Eye (tissue), 1 donor: ENCODE measurements around the gene BMAL1.
"Not testable (repeated sequence)": the region's sequence is repeated elsewhere in the genome, so short reads cannot be mapped to it uniquely, and the experiment has no call there.

Experiments used
- DNase-seq: peaks from one replicate; pipeline ENCODE4 v3.0.0-alpha.2; 2015

BMAL1 gene

GRCh38 chr11:13277768-13278608 is at the start of gene BMAL1:
Gene BMAL1 (plus strand): TSS chr11:13277790. CDS start chr11:13354309, 76,519 bp downstream.
- DNase-seq, result peak; percentile 77

GRCh38 chr11:13228572-13228971 is 49.0 kb upstream of the BMAL1 start:
- DNase-seq, result no peak

GRCh38 chr11:13229136-13229535 is 48.5 kb upstream of the BMAL1 start:
- no peak for DNase-seq

GRCh38 chr11:13229711-13230318 is 47.8 kb upstream of the BMAL1 start:
- peak; percentile 89 for DNase-seq

GRCh38 chr11:13233173-13233745 is 44.3 kb upstream of the BMAL1 start:
- no peak for DNase-seq

- DNase-seq, result no peak
Observed at GRCh38 chr11:13235895-13236294, 41.7 kb upstream of the BMAL1 start.

- no peak for DNase-seq
Observed at GRCh38 chr11:13236626-13237025, 41.0 kb upstream of the BMAL1 start.

- no peak for DNase-seq
Observed at GRCh38 chr11:13237761-13238160, 39.8 kb upstream of the BMAL1 start.

GRCh38 chr11:13238879-13239514 is 38.6 kb upstream of the BMAL1 start:
- peak; percentile 58 for DNase-seq

- no peak for DNase-seq
Observed at GRCh38 chr11:13242564-13242963, 35.0 kb upstream of the BMAL1 start.

- no peak for DNase-seq
Observed at GRCh38 chr11:13247606-13248296, 29.8 kb upstream of the BMAL1 start.

GRCh38 chr11:13249177-13249576 is 28.4 kb upstream of the BMAL1 start:
- no peak for DNase-seq

- DNase-seq, result no peak
Observed at GRCh38 chr11:13249992-13250391, 27.6 kb upstream of the BMAL1 start.

GRCh38 chr11:13251966-13252365 is 25.6 kb upstream of the BMAL1 start:
- DNase-seq, result no peak

- DNase-seq, result no peak
Observed at GRCh38 chr11:13252438-13252837, 25.2 kb upstream of the BMAL1 start.

- no peak for DNase-seq
Observed at GRCh38 chr11:13256216-13256615, 21.4 kb upstream of the BMAL1 start.

- DNase-seq, result not testable (repeated sequence)
Observed at GRCh38 chr11:13258061-13258460, 19.5 kb upstream of the BMAL1 start.

GRCh38 chr11:13258855-13259254 is 18.7 kb upstream of the BMAL1 start:
- no peak for DNase-seq

- no peak for DNase-seq
Observed at GRCh38 chr11:13259374-13259773, 18.2 kb upstream of the BMAL1 start.

GRCh38 chr11:13260201-13260962 is 17.2 kb upstream of the BMAL1 start:
- DNase-seq, result no peak

- no peak for DNase-seq
Observed at GRCh38 chr11:13260963-13261588, 16.5 kb upstream of the BMAL1 start.
